IMR-90 (cell line): ENCODE results near the gene NEIL3. TPM values are rescaled to one million over a fixed set of nuclear protein-coding genes. Genes with fewer than 3 reads are reported as not detected.

Source experiments
- ATAC-seq: fragments of 200-7000 bp; cut with Tn5 transposase; 2 replicates; pipeline ENCODE4 v1.9.1; 2020; ENCODE audit warnings: low read depth, mild to moderate bottlenecking, moderate library complexity
- BruUV-seq: library from RNA; stranded (reverse); fragments of 400-500 nt; replicated peaks from 2 replicates; lab custom pipeline; 2021; lab: Mats Ljungman, UMichigan
- CTCF ChIA-PET: fragments of 300-600 bp; formaldehyde crosslinking; extraction: SDS; loops from one replicate; lab custom pipeline; 2021; ENCODE audit warnings: antibody characterized with exemption; lab: Yijun Ruan, JAX
- POLR2A ChIA-PET: fragments of 300-600 bp; sonication (Branson Sonifier 250); formaldehyde crosslinking; loops from one replicate; lab custom pipeline; 2022; ENCODE audit warnings: antibody characterized with exemption; ENCODE audit not compliant: unreplicated experiment; lab: Charles Lee
- DNase-seq: peaks from one replicate; pipeline ENCODE4 v3.0.0; 2013
- H2AFZ ChIP-seq: replicated peaks from 2 replicates; pipeline ENCODE3; 2013; ENCODE audit warnings: low read length, mild to moderate bottlenecking; ENCODE audit not compliant: poor library complexity
- H2AK5ac ChIP-seq: 2 replicates; pipeline ENCODE4 v1.6.1; 2013; ENCODE audit warnings: low read depth, low read length, inconsistent platforms
- H2AK9ac ChIP-seq: replicated peaks from 2 replicates; pipeline ENCODE3; 2013; ENCODE audit warnings: mild to moderate bottlenecking, low read depth, low read length, moderate library complexity; ENCODE audit not compliant: poor library complexity
- H2BK120ac ChIP-seq: 2 replicates; pipeline ENCODE4 v1.6.1; 2013; ENCODE audit warnings: low read depth, low read length, inconsistent platforms
- H2BK15ac ChIP-seq: 3 replicates; pipeline ENCODE4 v1.6.1; 2013; ENCODE audit warnings: low read depth, low read length, inconsistent platforms
- H2BK20ac ChIP-seq: 2 replicates; pipeline ENCODE4 v1.6.1; 2013; ENCODE audit warnings: low read depth, mild to moderate bottlenecking, inconsistent platforms, low read length, moderate library complexity
- H2BK5ac ChIP-seq: 2 replicates; pipeline ENCODE4 v1.6.1; 2013; ENCODE audit warnings: mild to moderate bottlenecking, low read depth, low read length, inconsistent platforms; ENCODE audit not compliant: poor library complexity, severe bottlenecking
- H3K14ac ChIP-seq: replicated peaks from 2 replicates; pipeline ENCODE4 v1.6.1; 2013; ENCODE audit warnings: low read depth, low read length, inconsistent platforms
- H3K18ac ChIP-seq: 2 replicates; pipeline ENCODE4 v1.6.1; 2013; ENCODE audit warnings: low read depth, low read length, control low read depth
- H3K23ac ChIP-seq: 2 replicates; pipeline ENCODE4 v1.6.1; 2013; ENCODE audit warnings: low read depth, low read length, inconsistent platforms
- H3K27ac ChIP-seq: 2 replicates; pipeline ENCODE4 v1.5.1; 2013; ENCODE audit warnings: mild to moderate bottlenecking, control low read depth, low read length; ENCODE audit not compliant: insufficient read depth
- H3K27me3 ChIP-seq: 2 replicates; pipeline ENCODE4 v1.6.1; 2013; ENCODE audit warnings: low read length; ENCODE audit not compliant: control insufficient read depth, insufficient read depth
- H3K36me3 ChIP-seq: 2 replicates; pipeline ENCODE4 v1.6.1; 2013; ENCODE audit warnings: low read length, mixed read lengths; ENCODE audit not compliant: control insufficient read depth, insufficient read depth
- H3K4ac ChIP-seq: 2 replicates; pipeline ENCODE4 v1.6.1; 2013; ENCODE audit warnings: low read depth, low read length, inconsistent platforms
- H3K4me1 ChIP-seq: 2 replicates; pipeline ENCODE4 v1.6.1; 2013; ENCODE audit warnings: low read length, mixed read lengths; ENCODE audit not compliant: control insufficient read depth, insufficient read depth
- H3K4me2 ChIP-seq: 2 replicates; pipeline ENCODE4 v1.6.1; 2013; ENCODE audit warnings: low read depth, mild to moderate bottlenecking, control low read depth, low read length, moderate library complexity
- H3K4me3 ChIP-seq: 2 replicates; pipeline ENCODE4 v1.5.1; 2013; ENCODE audit warnings: low read depth, mild to moderate bottlenecking, control low read depth, low read length, moderate library complexity; ENCODE audit not compliant: insufficient read depth
- H3K56ac ChIP-seq: 2 replicates; pipeline ENCODE4 v1.6.1; 2013; ENCODE audit warnings: low read length, inconsistent platforms; ENCODE audit not compliant: insufficient read depth; ENCODE audit errors: extremely low read depth
- H3K79me1 ChIP-seq, 2 experiments: 2 replicates each; pipeline ENCODE4 v1.6.1; 2013; ENCODE audit warnings: low read length in 2 of 2, inconsistent platforms in 1 of 2, low read depth in 1 of 2
- H3K9ac ChIP-seq: 2 replicates; pipeline ENCODE4 v1.6.1; 2013; ENCODE audit warnings: low read depth, low read length, control low read depth
- H3K9me1 ChIP-seq: 2 replicates; pipeline ENCODE4 v1.6.1; 2013; ENCODE audit warnings: low read length, inconsistent platforms; ENCODE audit not compliant: insufficient read depth
- H3K9me3 ChIP-seq: 2 replicates; pipeline ENCODE4 v1.6.1; 2013; ENCODE audit warnings: low read length; ENCODE audit not compliant: control insufficient read depth, insufficient read depth
- H4K20me1 ChIP-seq: 2 replicates; pipeline ENCODE4 v1.6.1; 2013; ENCODE audit warnings: low read length, inconsistent platforms; ENCODE audit not compliant: insufficient read depth
- H4K5ac ChIP-seq: 2 replicates; pipeline ENCODE4 v1.6.1; 2013; ENCODE audit warnings: mild to moderate bottlenecking, low read depth, low read length, control low read depth
- H4K8ac ChIP-seq, 2 experiments: 2 replicates each; pipeline ENCODE4 v1.6.1; 2013; ENCODE audit warnings: low read depth in 2 of 2, low read length in 2 of 2, control low read depth in 1 of 2, inconsistent platforms in 1 of 2
- H4K91ac ChIP-seq: 2 replicates; pipeline ENCODE4 v1.6.1; 2013; ENCODE audit warnings: low read depth, low read length, inconsistent platforms; ENCODE audit not compliant: insufficient read depth
- BHLHE40 ChIP-seq: fragments of 150-350 bp; IDR thresholded peaks from 2 replicates; pipeline ENCODE4 v1.6.1; 2016; ENCODE audit warnings: mild to moderate bottlenecking, low read depth, low read length
- CEBPB ChIP-seq: IDR thresholded peaks from 2 replicates; pipeline ENCODE4 v1.6.1; 2012; ENCODE audit warnings: low read depth, low read length, improper control_type of control experiment
- CHD1 ChIP-seq: IDR thresholded peaks from 2 replicates; pipeline ENCODE4 v1.6.1; 2012; ENCODE audit warnings: low read depth, low read length, improper control_type of control experiment
- CTCF ChIP-seq: conservative IDR thresholded peaks from 2 replicates; pipeline ENCODE4 v1.5.1; 2012; ENCODE audit warnings: mild to moderate bottlenecking, low read depth, low read length, improper control_type of control experiment
- FOS ChIP-seq: fragments of 150-350 bp; IDR thresholded peaks from 2 replicates; pipeline ENCODE4 v1.6.1; 2016; ENCODE audit warnings: low read depth, low read length
- MAFK ChIP-seq: IDR thresholded peaks from 2 replicates; pipeline ENCODE4 v1.6.1; 2012; ENCODE audit warnings: low read depth, low read length, improper control_type of control experiment
- MAZ ChIP-seq: IDR thresholded peaks from 2 replicates; pipeline ENCODE4 v1.6.1; 2012; ENCODE audit warnings: low read depth, mild to moderate bottlenecking, low read length, improper control_type of control experiment, moderate library complexity, borderline replicate concordance
- POLR2A ChIP-seq: IDR thresholded peaks from 2 replicates; pipeline ENCODE4 v1.6.1; 2012; ENCODE audit warnings: mild to moderate bottlenecking, low read depth, low read length
- RAD21 ChIP-seq: IDR thresholded peaks from 2 replicates; pipeline ENCODE4 v1.6.1; 2012; ENCODE audit warnings: low read length, improper control_type of control experiment
- RCOR1 ChIP-seq: IDR thresholded peaks from 2 replicates; pipeline ENCODE4 v1.6.1; 2012; ENCODE audit warnings: mild to moderate bottlenecking, low read length, improper control_type of control experiment; ENCODE audit not compliant: insufficient replicate concordance
- RFX5 ChIP-seq: IDR thresholded peaks from 2 replicates; pipeline ENCODE4 v1.8.0; 2012; ENCODE audit warnings: low read depth, mild to moderate bottlenecking, low read length, moderate library complexity
- SMC3 ChIP-seq: fragments of 150-350 bp; IDR thresholded peaks from 2 replicates; pipeline ENCODE4 v1.6.1; 2016; ENCODE audit warnings: low read depth, mild to moderate bottlenecking, antibody characterized with exemption, low read length, moderate library complexity
- USF2 ChIP-seq: fragments of 150-350 bp; IDR thresholded peaks from 2 replicates; pipeline ENCODE4 v1.6.1; 2017; ENCODE audit warnings: mild to moderate bottlenecking, antibody characterized with exemption, low read length, low read depth
- WGBS, 2 experiments: methylation state at CpG; one replicate each; pipeline versions ENCODE4 v1.1.5 to v1.1.7; 2013; ENCODE audit warnings: missing lambda C conversion rate in 2 of 2; ENCODE audit not compliant: insufficient read length in 1 of 2; ENCODE audit errors: extremely low coverage in 2 of 2; 5-methylcytosine and 5-hydroxymethylcytosine counted together
- dilution Hi-C: fragments of 300-500 bp; cut with HindIII; formaldehyde crosslinking; loops from one replicate; pipeline ENCODE4 v1.14.3; 2018; ENCODE audit warnings: low sequenced_read_pairs; ENCODE audit not compliant: unreplicated experiment
- in situ Hi-C: fragments of 300-500 bp; cut with MboI; formaldehyde crosslinking; loops from 3 replicates; pipeline ENCODE4 v1.14.3; 2019; ENCODE audit warnings: low sequenced_read_pairs, inconsistent platforms, mixed read lengths
- intact Hi-C: fragments of 100-400 bp; cut with micrococcal nuclease; formaldehyde crosslinking; loops from 2 replicates; pipeline ENCODE4 v1.10.0; 2022
- polyA plus RNA-seq, 3 experiments: library from polyadenylated mRNA; depleted of rRNA; stranded (reverse); fragments of >200 nt; gene quantifications; 2 replicates each; pipeline ENCODE4 v1.2.3, GENCODE V29; 2012; ENCODE audit warnings: low replicate concordance in 1 of 3
- total RNA-seq: library from RNA; depleted of rRNA; stranded (reverse); fragments of >200 nt; gene quantifications from 2 replicates; pipeline ENCODE4 v1.2.3, GENCODE V29; 2012

The NEIL3 gene
- total and polyA plus RNA-seq, 2 of the 4 experiments (the other 2 are of a cell fraction), result 4.4 to 7.9 TPM

GRCh38 chr4:177356921-177357320, 47.2 kb downstream of the NEIL3 start:
- no peak overlapping the region; the same call in 1 of the 2 replicates for H3K18ac ChIP-seq
- H3K4me1 ChIP-seq, result 0 out of 2 replicates have a peak, but pooled peaks cover 1% of the 10 kb centered on the region
- H2BK120ac ChIP-seq, result no peak overlapping the region
- BruUV-seq, result no TSS peak
- no peaks in the 10 kb centered on the region for H3K27me3 ChIP-seq
- H2BK15ac ChIP-seq, result no peak overlapping the region
- in situ Hi-C loops (no loop called here), dilution Hi-C loops (no loop called here), intact Hi-C loops (no loop called here)
- 0 out of 4 replicates have a peak, but pooled peaks cover 3% of the 10 kb centered on the region in 2 experiments for H3K79me1 ChIP-seq
- no peak overlapping the region for H4K91ac ChIP-seq
- POLR2A ChIA-PET, result no interaction called here
- H2BK5ac ChIP-seq, result no peak overlapping the region
- no peak overlapping the region for H2AK5ac ChIP-seq
- no peak overlapping the region for H2AFZ ChIP-seq
- no peak overlapping the region for H3K4me3 ChIP-seq
- no peaks in the 10 kb centered on the region for H4K20me1 ChIP-seq
- TF ChIP-seq SMC3 (no peak), USF2 (no peak), MAZ (no peak), RFX5 (no peak), FOS (no peak), POLR2A (no peak), RCOR1 (no peak), RAD21 (no peak), BHLHE40 (no peak), CEBPB (no peak), MAFK (no peak), CHD1 (no peak), CTCF (no peak)
- H3K14ac ChIP-seq, result no peak overlapping the region
- H3K23ac ChIP-seq, result no peak overlapping the region
- H4K5ac ChIP-seq, result no peak overlapping the region
- no CpG with 5 or more reads among the region's 7 CpGs for WGBS, 2 experiments
- peak; percentile 34 for DNase-seq
- no peak overlapping the region for H3K56ac ChIP-seq
- no peaks in the 10 kb centered on the region for H3K9me3 ChIP-seq
- H3K36me3 ChIP-seq, result no peaks in the 10 kb centered on the region
- no peak overlapping the region for H3K4ac ChIP-seq
- no peak overlapping the region for H4K8ac ChIP-seq
- H2BK20ac ChIP-seq, result no peak overlapping the region
- no peak overlapping the region; the same call in 1 of the 2 replicates for H3K4me2 ChIP-seq
- no peak for ATAC-seq
- no peaks in the 10 kb centered on the region for H3K9me1 ChIP-seq
- CTCF ChIA-PET, result no interaction called here
- H3K27ac ChIP-seq, result no peak overlapping the region
- no peak overlapping the region for H3K9ac ChIP-seq
- H2AK9ac ChIP-seq, result no peak overlapping the region
